ENCODE results near the gene CINP. TPM values are rescaled to one million over a fixed set of nuclear protein-coding genes. Genes with fewer than 3 reads are reported as not detected.
A peak's percentile ranks its signal among the peaks of the same experiment; 100 is the strongest.

CINP gene
- polyA plus RNA-seq, 1 donor from 2014 or later = 23.1 TPM

GRCh38 chr14:102370305-102370809, 7.7 kb upstream of the CINP start:
- no peaks in the 10 kb centered on the region for H3K27me3 ChIP-seq (ENCODE audit: insufficient read depth, low read depth, low read length)
- no peaks in the 10 kb centered on the region for H3K9me2 ChIP-seq (ENCODE audit: insufficient read depth, low read length)
- H2AFZ ChIP-seq (ENCODE audit: low read depth, low read length) = no peak overlapping the region
- no peak overlapping the region for H3K4me3 ChIP-seq (ENCODE audit: low read length)
- no peak overlapping the region for H3K27ac ChIP-seq (ENCODE audit: low read length)
- peaks cover 10% of the 10 kb centered on the region for H3K79me2 ChIP-seq (replicated peaks; ENCODE audit: insufficient read depth, low read length)
- TF ChIP-seq TAF1 (IDR thresholded peaks at IDR 0.05; ENCODE audit: low read depth) (no peak), SMC3 (conservative IDR thresholded peaks at IDR 0.05; ENCODE audit: poor library complexity) (no peak), CTCF (IDR thresholded peaks at IDR 0.05; ENCODE audit: poor library complexity, severe bottlenecking) (no peak), REST (IDR thresholded peaks at IDR 0.05; ENCODE audit: borderline replicate concordance) (no peak), RAD21 (conservative IDR thresholded peaks at IDR 0.05) (no peak), EZH2 (IDR thresholded peaks at IDR 0.05; ENCODE audit: borderline replicate concordance, insufficient read depth, low read length, poor library complexity, severe bottlenecking) (no peak), POLR2AphosphoS5 (IDR thresholded peaks at IDR 0.05) (no peak), EP300 (conservative IDR thresholded peaks at IDR 0.05; ENCODE audit: poor library complexity, severe bottlenecking) (no peak), MXI1 (conservative IDR thresholded peaks at IDR 0.05; ENCODE audit: poor library complexity, severe bottlenecking) (no peak)
- H3K36me3 ChIP-seq (ENCODE audit: insufficient read depth, low read length) = no peaks in the 10 kb centered on the region
- no peak overlapping the region for H3K9ac ChIP-seq (ENCODE audit: low read length)
- H3F3A ChIP-seq (ENCODE audit: insufficient read depth, low read length, poor library complexity, severe bottlenecking) = no peaks in the 10 kb centered on the region
- H3K9me3 ChIP-seq (ENCODE audit: low read length) = no peaks in the 10 kb centered on the region
- H3K4me2 ChIP-seq (ENCODE audit: low read length) = no peak overlapping the region
- H4K20me1 ChIP-seq (ENCODE audit: insufficient read depth) = no peaks in the 10 kb centered on the region

GRCh38 chr14:102363182-102363943, 673 bp upstream of the CINP start:
- Histone ChIP-seq H3K9me2 (ENCODE audit: insufficient read depth, low read length) (no peaks in the 10 kb centered on the region), H3K27me3 (ENCODE audit: insufficient read depth, low read depth, low read length) (no peaks in the 10 kb centered on the region), H2AFZ (ENCODE audit: low read depth, low read length) (peak overlapping the region; percentile 29), H3K9me3 (ENCODE audit: low read length) (no peaks in the 10 kb centered on the region), H3F3A (ENCODE audit: insufficient read depth, low read length, poor library complexity, severe bottlenecking) (no peaks in the 10 kb centered on the region), H3K4me2 (ENCODE audit: low read length) (peak overlapping the region; percentile 49), H3K4me3 (ENCODE audit: low read length) (peak overlapping the region; percentile 78), H3K9ac (ENCODE audit: low read length) (peak overlapping the region; percentile 86), H4K20me1 (ENCODE audit: insufficient read depth) (no peaks in the 10 kb centered on the region), H3K27ac (ENCODE audit: low read length) (peak overlapping the region; percentile 88), H3K79me2 (replicated peaks; ENCODE audit: insufficient read depth, low read length) (peaks cover 29% of the 10 kb centered on the region), H3K36me3 (ENCODE audit: insufficient read depth, low read length) (no peaks in the 10 kb centered on the region)
- TF ChIP-seq POLR2AphosphoS5 (IDR thresholded peaks at IDR 0.05) = no peak
- no peak for TF ChIP-seq MXI1 (conservative IDR thresholded peaks at IDR 0.05; ENCODE audit: poor library complexity, severe bottlenecking)
- TF ChIP-seq EP300 (conservative IDR thresholded peaks at IDR 0.05; ENCODE audit: poor library complexity, severe bottlenecking) = no peak
- TF ChIP-seq CTCF (IDR thresholded peaks at IDR 0.05; ENCODE audit: poor library complexity, severe bottlenecking) = no peak
- no peak for TF ChIP-seq EZH2 (IDR thresholded peaks at IDR 0.05; ENCODE audit: borderline replicate concordance, insufficient read depth, low read length, poor library complexity, severe bottlenecking)
- TF ChIP-seq RAD21 (conservative IDR thresholded peaks at IDR 0.05) = no peak
- no peak for TF ChIP-seq SMC3 (conservative IDR thresholded peaks at IDR 0.05; ENCODE audit: poor library complexity)
- no peak for TF ChIP-seq TAF1 (IDR thresholded peaks at IDR 0.05; ENCODE audit: low read depth)
- TF ChIP-seq REST (IDR thresholded peaks at IDR 0.05; ENCODE audit: borderline replicate concordance) = no peak

All from neural cell (in vitro differentiated cells).